ENCODE measurements around the gene ARHGDIG. TPM values are rescaled to one million over a fixed set of nuclear protein-coding genes. Genes with fewer than 3 reads are reported as not detected.
A peak's percentile ranks its signal among the peaks of the same experiment; 100 is the strongest.

Gene ARHGDIG
- total and polyA plus RNA-seq, 2 experiments from 2014 or later, result 0.78 to 1.0 TPM

GRCh38 chr16:275041-275641 is 5.2 kb upstream of the ARHGDIG start:
- no peaks in the 10 kb centered on the region for H3K4me1 ChIP-seq (ENCODE audit: insufficient read depth)
- no peaks in the 10 kb centered on the region; the same call in 2 of the 3 replicates for H3K36me3 Mint-ChIP-seq (ENCODE audit: low read depth)
- no peaks in the 10 kb centered on the region for H3K4me1 Mint-ChIP-seq
- peaks cover 48% of the 10 kb centered on the region for H3K27me3 ChIP-seq (ENCODE audit: insufficient read depth)
- 0 out of 2 replicates have a peak, but pooled peaks cover 2% of the 10 kb centered on the region for H4K20me1 ChIP-seq (replicated peaks; ENCODE audit: insufficient read depth)
- peak overlapping the region; percentile 68 for H3K4me3 Mint-ChIP-seq
- peak; percentile 62 for DNase-seq (ENCODE audit: low spot score)
- H3K27me3 Mint-ChIP-seq (ENCODE audit: insufficient read depth, low read depth, poor library complexity), result peaks cover 37% of the 10 kb centered on the region
- peaks cover 4% of the 10 kb centered on the region; the same call in 1 of the 2 replicates for H3F3A ChIP-seq (replicated peaks; ENCODE audit: low read depth)
- no peak overlapping the region for H3K27ac Mint-ChIP-seq
- no peak overlapping the region for H3K27ac ChIP-seq (ENCODE audit: low read depth)
- ATAC-seq, result peak; percentile 66
- H3K79me2 ChIP-seq (replicated peaks; ENCODE audit: insufficient read depth), result no peaks in the 10 kb centered on the region
- peak overlapping the region; percentile 63 for H3K4me3 ChIP-seq
- TF ChIP-seq EZH2phosphoT487 (IDR thresholded peaks at IDR 0.05; ENCODE audit: unreplicated experiment) (no peak), EZH2 (IDR thresholded peaks at IDR 0.05; ENCODE audit: low read depth, unreplicated experiment) (peak; percentile 80)
- peak overlapping the region; percentile 93; the same call in 1 of the 2 replicates for H2AFZ ChIP-seq
- H3K9me2 ChIP-seq (ENCODE audit: insufficient read depth), result no peaks in the 10 kb centered on the region
- peak overlapping the region; percentile 84 for H3K4me2 ChIP-seq
- no peaks in the 10 kb centered on the region for H3K36me3 ChIP-seq (ENCODE audit: insufficient read depth)
- H3K9me3 Mint-ChIP-seq, result no peaks in the 10 kb centered on the region

GRCh38 chr16:275786-276232 is 4.6 kb upstream of the ARHGDIG start, which contains the start of gene RGS11:
Gene RGS11, minus strand, starts transcription at chr16:275944. Its CDS starts 33 bp downstream, at chr16:275911.
- 0 out of 2 replicates have a peak, but pooled peaks cover 2% of the 10 kb centered on the region for H4K20me1 ChIP-seq (replicated peaks; ENCODE audit: insufficient read depth)
- H3K27ac Mint-ChIP-seq, result no peak within 1 kb of the TSS
- H3K36me3 ChIP-seq (ENCODE audit: insufficient read depth), result no peaks in the 10 kb centered on the region
- peaks cover 4% of the 10 kb centered on the region; the same call in 1 of the 2 replicates for H3F3A ChIP-seq (replicated peaks; ENCODE audit: low read depth)
- no peaks in the 10 kb centered on the region for H3K4me1 ChIP-seq (ENCODE audit: insufficient read depth)
- peaks cover 37% of the 10 kb centered on the region for H3K27me3 Mint-ChIP-seq (ENCODE audit: insufficient read depth, low read depth, poor library complexity)
- H3K9me2 ChIP-seq (ENCODE audit: insufficient read depth), result no peaks in the 10 kb centered on the region
- peaks cover 52% of the 10 kb centered on the region for H3K27me3 ChIP-seq (ENCODE audit: insufficient read depth)
- H3K9me3 Mint-ChIP-seq, result no peaks in the 10 kb centered on the region
- DNase-seq (ENCODE audit: low spot score) (no peak), ATAC-seq (peak; percentile 7; the same call in 2 of the 3 replicates)
- no peaks in the 10 kb centered on the region for H3K4me1 Mint-ChIP-seq
- peak within 1 kb of the TSS; percentile 93; the same call in 1 of the 2 replicates for H2AFZ ChIP-seq
- H3K4me2 ChIP-seq, result peak within 1 kb of the TSS; percentile 84
- peak within 1 kb of the TSS; percentile 71 for H3K4me3 Mint-ChIP-seq
- H3K27ac ChIP-seq (ENCODE audit: low read depth), result no peak within 1 kb of the TSS
- H3K79me2 ChIP-seq (replicated peaks; ENCODE audit: insufficient read depth), result no peaks in the 10 kb centered on the region
- peak within 1 kb of the TSS; percentile 63 for H3K4me3 ChIP-seq
- H3K36me3 Mint-ChIP-seq (ENCODE audit: low read depth), result no peaks in the 10 kb centered on the region; the same call in 2 of the 3 replicates
- TF ChIP-seq EZH2phosphoT487 (IDR thresholded peaks at IDR 0.05; ENCODE audit: unreplicated experiment), result no peak
- no peak for TF ChIP-seq REST (IDR thresholded peaks at IDR 0.05; ENCODE audit: unreplicated experiment)
- TF ChIP-seq ZNF462 (CRISPR knock-in tag; IDR thresholded peaks at IDR 0.05), result no peak
- no peak for TF ChIP-seq ETS1 (IDR thresholded peaks at IDR 0.05)
- no peak for TF ChIP-seq CTCF (conservative IDR thresholded peaks at IDR 0.05; ENCODE audit: low read depth in 2 of 2)
- no peak for TF ChIP-seq JUNB (IDR thresholded peaks at IDR 0.05; ENCODE audit: unreplicated experiment)

All from GM23338 (cell line).